Astrocyte of the cerebellum (primary cell): ENCODE data around the gene NFX1.
A peak's percentile ranks its signal among the peaks of the same experiment; 100 is the strongest.

Experiments
- DNase-seq: peaks from one replicate; pipeline ENCODE4 v3.0.0-alpha.2; 2011; ENCODE audit warnings: low read depth
- H3K4me3 ChIP-seq: 2 replicates; pipeline ENCODE4 v1.5.1; 2011; ENCODE audit warnings: mild to moderate bottlenecking, low read depth, low read length, moderate library complexity
- in situ Hi-C: cut with HindIII; loops from 2 replicates; pipeline ENCODE4 v1.10.0; 2017; ENCODE audit warnings: low sequenced_read_pairs
- TF ChIP-seq, protein P1 (sequence below): IDR thresholded peaks from 2 replicates; pipeline ENCODE4 v1.5.1; 2012; ENCODE audit warnings: low read length, low read depth, moderate library complexity, mild to moderate bottlenecking; ENCODE audit errors: missing control alignments

NFX1 gene

DNA sequence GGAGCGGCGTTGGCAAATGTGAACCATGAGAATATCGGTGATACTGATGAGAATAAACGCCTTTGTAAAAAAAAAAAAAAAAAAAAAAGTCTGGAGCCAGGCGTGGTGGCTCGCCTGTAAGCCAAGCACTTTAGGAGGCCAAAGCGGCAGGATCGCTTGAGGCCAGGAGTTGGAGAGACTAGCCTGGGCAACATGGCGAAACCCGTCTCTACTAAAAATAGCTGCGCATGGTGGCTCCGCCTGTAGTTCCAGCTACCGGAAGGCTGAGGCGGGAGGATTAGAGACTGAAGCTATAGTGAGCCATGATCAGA lies 425 bp upstream of the NFX1 start:
- no peak for DNase-seq
- TF ChIP-seq, protein P1, sequence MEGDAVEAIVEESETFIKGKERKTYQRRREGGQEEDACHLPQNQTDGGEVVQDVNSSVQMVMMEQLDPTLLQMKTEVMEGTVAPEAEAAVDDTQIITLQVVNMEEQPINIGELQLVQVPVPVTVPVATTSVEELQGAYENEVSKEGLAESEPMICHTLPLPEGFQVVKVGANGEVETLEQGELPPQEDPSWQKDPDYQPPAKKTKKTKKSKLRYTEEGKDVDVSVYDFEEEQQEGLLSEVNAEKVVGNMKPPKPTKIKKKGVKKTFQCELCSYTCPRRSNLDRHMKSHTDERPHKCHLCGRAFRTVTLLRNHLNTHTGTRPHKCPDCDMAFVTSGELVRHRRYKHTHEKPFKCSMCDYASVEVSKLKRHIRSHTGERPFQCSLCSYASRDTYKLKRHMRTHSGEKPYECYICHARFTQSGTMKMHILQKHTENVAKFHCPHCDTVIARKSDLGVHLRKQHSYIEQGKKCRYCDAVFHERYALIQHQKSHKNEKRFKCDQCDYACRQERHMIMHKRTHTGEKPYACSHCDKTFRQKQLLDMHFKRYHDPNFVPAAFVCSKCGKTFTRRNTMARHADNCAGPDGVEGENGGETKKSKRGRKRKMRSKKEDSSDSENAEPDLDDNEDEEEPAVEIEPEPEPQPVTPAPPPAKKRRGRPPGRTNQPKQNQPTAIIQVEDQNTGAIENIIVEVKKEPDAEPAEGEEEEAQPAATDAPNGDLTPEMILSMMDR, result no peak
- peak overlapping the region; percentile 81 for H3K4me3 ChIP-seq
- in situ Hi-C loops, result loop anchor here (25.0 kb wide), 1 partner anchor 172 kb away; the partner anchor contains the start of gene NOL6

DNA sequence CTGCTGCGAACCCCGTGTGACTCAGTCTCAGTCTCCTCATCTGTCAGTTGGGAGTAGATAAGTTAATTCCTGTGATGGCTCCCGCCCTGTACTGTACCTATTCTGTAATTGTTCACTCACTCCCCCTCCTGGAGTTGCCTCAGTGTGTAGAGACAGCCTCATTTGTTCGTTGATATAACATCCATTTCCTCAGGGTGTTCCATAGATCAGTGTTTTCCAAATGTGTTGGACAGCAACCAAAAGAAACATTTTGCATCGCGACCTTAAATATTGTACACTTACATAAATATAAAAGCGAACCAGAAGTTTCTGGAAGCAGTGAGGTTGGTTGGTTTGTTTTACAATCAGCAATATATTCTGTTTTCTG lies 698 bp downstream of the NFX1 start:
- in situ Hi-C loops, result loop anchor here (25.0 kb wide), 1 partner anchor 171 kb away; the partner anchor contains the start of gene NOL6
- no peak for DNase-seq
- H3K4me3 ChIP-seq, result peak overlapping the region; percentile 81
- TF ChIP-seq, protein P1, result no peak

DNA sequence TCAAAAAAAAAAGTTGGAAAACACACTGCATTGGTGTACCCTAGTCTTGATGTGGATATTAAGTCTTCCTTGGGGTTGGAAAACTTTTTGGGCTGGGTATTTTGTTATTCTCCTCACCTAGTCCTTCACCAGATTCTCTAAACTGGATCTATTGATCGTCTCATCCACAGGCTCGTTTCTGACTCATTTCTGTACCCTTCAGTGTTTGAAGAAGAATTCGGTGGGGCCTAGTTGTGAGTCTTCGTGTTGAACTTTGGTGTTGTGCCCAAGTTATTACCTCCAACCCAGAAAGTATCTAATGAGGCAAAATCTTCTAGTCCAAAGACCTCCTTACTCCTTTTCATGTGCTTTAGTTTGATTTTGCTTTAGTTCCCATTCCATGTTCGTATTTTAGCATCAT lies 1.6 kb downstream of the NFX1 start:
- DNase-seq, result no peak
- in situ Hi-C loops, result loop anchor here (25.0 kb wide), 1 partner anchor 170 kb away; the partner anchor contains the start of gene NOL6
- TF ChIP-seq, protein P1, result no peak
- no peak overlapping the region for H3K4me3 ChIP-seq

DNA sequence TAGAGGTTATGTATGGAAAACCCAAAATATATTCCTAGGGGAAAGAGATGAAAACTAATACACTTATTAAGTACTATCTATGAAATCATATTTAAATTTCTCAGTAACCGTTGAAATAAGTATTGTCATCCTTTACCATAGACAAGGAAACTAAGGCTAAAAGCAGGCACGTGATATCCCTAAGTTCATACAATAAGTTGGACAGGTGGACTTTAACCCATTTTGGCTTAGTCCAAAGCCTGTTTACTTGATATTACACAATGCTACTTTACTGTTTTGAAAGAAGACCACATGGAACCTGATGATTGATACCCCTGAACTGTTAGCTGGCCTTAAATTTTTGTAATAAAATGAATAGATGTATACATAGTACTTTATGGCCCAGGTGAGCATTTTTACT lies 3.5 kb downstream of the NFX1 start:
- no peak overlapping the region for H3K4me3 ChIP-seq
- TF ChIP-seq, protein P1, result no peak
- DNase-seq, result no peak
- in situ Hi-C loops, result loop anchor here (25.0 kb wide), 1 partner anchor 169 kb away; the partner anchor contains the start of gene NOL6

DNA sequence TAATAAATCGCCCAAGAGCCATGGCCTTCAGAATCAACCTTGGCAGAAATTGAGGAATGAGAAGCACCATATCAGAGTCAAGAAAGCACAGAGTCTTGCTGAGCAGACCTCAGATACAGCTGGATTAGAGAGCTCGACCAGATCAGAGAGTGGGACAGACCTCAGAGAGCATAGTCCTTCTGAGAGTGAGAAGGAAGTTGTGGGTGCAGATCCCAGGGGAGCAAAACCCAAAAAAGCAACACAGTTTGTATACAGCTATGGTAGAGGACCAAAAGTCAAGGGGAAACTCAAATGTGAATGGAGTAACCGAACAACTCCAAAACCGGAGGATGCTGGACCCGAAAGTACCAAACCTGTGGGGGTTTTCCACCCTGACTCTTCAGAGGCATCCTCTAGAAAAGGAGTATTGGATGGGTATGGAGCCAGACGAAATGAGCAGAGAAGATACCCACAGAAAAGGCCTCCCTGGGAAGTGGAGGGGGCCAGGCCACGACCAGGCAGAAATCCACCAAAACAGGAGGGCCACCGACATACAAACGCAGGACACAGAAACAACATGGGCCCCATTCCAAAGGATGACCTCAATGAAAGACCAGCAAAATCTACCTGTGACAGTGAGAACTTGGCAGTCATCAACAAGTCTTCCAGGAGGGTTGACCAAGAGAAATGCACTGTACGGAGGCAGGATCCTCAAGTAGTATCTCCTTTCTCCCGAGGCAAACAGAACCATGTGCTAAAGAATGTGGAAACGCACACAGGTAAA lies 4.5 kb downstream of the NFX1 start:
- DNase-seq, result no peak
- in situ Hi-C loops, result loop anchor here (25.0 kb wide), 1 partner anchor 167 kb away; the partner anchor contains the start of gene NOL6
- no peak overlapping the region for H3K4me3 ChIP-seq
- TF ChIP-seq, protein P1, result no peak

DNA sequence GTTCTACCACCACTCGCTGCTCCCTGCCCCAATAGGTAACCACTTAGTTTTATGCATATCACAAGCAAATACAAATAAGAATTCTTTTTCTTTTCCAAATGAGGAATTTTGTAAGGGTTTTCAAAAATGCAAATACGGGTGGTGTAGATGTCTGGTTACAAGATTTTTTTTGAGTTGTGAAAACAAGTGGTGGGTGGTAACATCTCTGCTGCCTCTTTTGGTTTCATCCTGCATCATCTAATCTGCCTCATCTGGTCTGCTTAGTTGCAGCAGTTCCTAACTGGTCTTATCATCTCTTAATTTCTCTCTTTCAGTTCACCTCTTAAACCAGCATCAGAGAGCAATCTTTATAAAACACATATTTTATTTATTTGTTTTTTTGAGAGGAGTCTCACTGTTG lies 5.3 kb downstream of the NFX1 start:
- no peak overlapping the region for H3K4me3 ChIP-seq
- TF ChIP-seq, protein P1, result no peak
- no peak for DNase-seq
- in situ Hi-C loops, result loop anchor here (25.0 kb wide), 1 partner anchor 167 kb away; the partner anchor contains the start of gene NOL6
